Measurements from ENCODE around the gene KRT74. TPM values are rescaled to one million over a fixed set of nuclear protein-coding genes. Genes with fewer than 3 reads are reported as not detected.

KRT74 gene
- total RNA-seq, 4 donors from 2014 or later, result not detected

DNA sequence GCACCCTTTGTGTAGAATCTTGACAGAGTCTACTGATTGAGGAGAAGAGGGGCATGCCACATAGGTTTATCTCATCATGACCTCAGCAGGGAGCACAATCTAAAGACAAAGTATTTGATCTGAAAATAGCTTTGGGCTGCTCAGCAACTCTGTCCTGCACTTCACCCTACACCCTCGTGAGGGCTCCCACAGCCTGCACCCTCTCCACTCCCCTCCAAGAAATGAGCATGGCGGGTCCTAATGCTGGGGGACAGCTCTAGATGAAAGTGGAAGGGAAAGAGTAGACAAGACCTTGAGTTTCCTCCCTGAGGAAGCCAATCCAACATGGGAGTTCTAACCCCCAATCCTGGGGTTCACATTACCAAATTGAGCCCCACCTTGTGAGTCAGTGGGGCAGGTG lies 42.7 kb downstream of the KRT74 start:
- TF ChIP-seq CTCF (IDR thresholded peaks at IDR 0.05; ENCODE audit: low read depth), result no peak

DNA sequence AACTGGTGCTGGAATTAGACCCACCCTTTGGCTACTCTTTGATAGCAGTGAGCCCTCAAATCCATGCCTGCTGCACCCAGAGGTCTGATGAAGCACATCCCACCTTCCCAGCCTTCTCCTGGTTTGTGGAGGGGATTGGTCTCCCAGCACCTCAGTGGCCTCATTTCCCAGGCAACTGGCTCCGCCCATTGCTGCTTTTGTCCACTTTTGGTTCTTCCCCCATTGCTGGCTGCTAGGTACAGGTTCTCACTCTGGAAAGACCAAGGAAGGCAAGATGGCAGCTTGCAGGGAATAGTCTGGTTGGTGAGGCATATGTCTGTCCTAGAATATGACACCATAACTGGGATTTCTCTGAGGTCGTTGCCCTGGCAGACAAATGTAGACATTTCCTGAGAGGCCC lies 43.3 kb downstream of the KRT74 start:
- no peak for TF ChIP-seq CTCF (IDR thresholded peaks at IDR 0.05; ENCODE audit: low read depth)

GRCh38 chr12:52529846-52530245 lies 43.8 kb downstream of the KRT74 start:
- no peak for TF ChIP-seq CTCF (IDR thresholded peaks at IDR 0.05; ENCODE audit: low read depth)

DNA sequence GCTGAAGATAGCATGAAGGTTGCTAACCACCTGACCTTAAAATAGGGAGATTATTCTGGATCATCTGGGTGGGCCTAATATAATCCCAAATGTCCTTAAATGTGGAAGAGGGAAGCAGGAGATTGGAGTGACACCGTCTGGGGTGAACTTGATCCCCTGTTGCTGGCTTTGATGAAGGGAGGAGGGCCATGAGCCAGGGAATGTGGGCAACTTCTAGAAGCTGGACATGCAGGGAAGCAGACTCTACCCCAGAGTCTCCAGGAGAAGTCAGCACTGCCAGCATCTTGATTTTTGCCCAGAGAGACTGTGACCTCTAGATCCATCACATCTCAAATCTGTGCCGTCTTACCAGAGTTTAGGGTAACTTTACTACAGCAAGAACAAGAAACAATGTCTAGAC lies 44.2 kb downstream of the KRT74 start:
- TF ChIP-seq CTCF (IDR thresholded peaks at IDR 0.05; ENCODE audit: low read depth), result no peak

DNA sequence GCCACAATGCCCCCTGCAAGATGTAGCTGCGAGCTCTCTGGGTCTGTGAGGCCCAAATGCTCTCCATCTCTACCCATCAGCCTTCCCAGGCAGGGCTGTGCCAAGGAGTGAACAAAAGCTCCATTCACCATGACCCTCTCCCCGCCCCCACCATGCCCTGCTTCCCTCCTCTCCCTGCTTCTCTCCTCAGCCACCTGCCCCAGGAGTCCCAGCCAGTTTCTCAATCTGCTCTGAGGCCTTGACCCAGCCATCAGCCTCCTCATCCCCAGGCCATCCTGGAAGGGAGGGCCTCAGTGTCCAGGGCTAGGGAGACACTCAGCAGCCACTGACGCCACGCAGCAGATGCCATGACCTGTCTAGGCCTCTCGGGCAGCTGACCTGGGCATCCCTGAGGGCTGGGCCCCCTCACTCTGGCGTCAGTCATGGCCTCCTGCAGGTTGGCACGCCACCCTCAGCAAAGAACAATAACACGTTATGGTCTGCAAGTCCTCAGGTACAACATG lies 45.0 kb downstream of the KRT74 start:
- TF ChIP-seq CTCF (IDR thresholded peaks at IDR 0.05; ENCODE audit: low read depth), result no peak

- no peak for TF ChIP-seq CTCF (IDR thresholded peaks at IDR 0.05; ENCODE audit: low read depth)
Measured at GRCh38 chr12:52527121-52527800, 46.4 kb downstream of the KRT74 start.

GRCh38 chr12:52526511-52526951 lies 47.1 kb downstream of the KRT74 start:
- TF ChIP-seq CTCF (IDR thresholded peaks at IDR 0.05; ENCODE audit: low read depth), result no peak

All from subcutaneous adipose tissue (tissue), 4 donors.